ENCODE results near the gene KSR1.

Gene KSR1

DNA sequence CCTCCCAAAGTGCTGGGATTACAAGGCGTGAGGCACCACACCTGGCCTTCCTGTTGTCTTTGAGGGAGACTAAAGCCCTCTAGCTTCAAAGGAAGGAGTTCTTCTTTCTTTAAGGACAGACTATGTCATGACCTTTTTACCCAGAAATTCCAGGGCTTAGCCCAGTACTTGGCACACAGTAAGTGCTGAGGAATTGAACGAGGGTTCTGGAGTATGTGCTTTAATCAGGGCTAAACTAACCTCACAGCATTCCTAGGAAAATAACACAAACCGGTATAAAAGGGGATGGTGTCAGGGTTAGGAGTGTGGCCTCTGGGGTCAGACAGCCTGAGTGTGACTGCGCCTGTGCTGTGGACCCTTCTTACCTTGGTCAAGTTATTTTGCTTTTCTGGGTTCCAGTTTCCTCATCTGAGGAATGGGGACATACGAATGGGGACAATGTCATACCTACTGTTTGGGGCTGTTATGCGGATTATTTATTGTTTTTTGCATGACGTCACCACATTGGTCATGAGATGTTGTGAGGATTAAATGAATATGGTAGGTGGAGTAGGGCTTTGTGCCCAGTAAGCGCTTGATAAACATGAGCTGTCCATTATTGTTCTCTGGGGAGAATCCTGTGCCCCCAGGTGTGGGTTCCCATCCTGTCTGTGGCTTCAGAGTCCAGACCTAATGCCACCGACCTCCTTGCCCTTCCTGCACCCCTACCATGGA, 21.9 kb downstream of the KSR1 start:
- Histone ChIP-seq H3K4me3 (ENCODE audit: low read length in 2 of 2) (no peak overlapping the region), H2BK12ac (ENCODE audit: low read length) (no peak overlapping the region)

GRCh38 chr17:27478901-27479538, 22.8 kb downstream of the KSR1 start:
- Histone ChIP-seq H3K36me3 (replicated peaks in 1 of 2; ENCODE audit: control insufficient read depth in 2 of 2, insufficient read depth in 2 of 2, low read length in 2 of 2) (no peaks in the 10 kb centered on the region), H3K4me1 (ENCODE audit: control insufficient read depth in 2 of 2, insufficient read depth in 1 of 2, low read depth in 1 of 2, low read length in 2 of 2) (peaks cover 0 to 2% of the 10 kb centered on the region in 2 donors)

More for the DNA sequence above, 21.9 kb downstream of the KSR1 start:
- Histone ChIP-seq H3K27me3 (ENCODE audit: control insufficient read depth in 3 of 3, insufficient read depth in 3 of 3, low read depth in 1 of 3, low read length in 3 of 3) (no peaks in the 10 kb centered on the region), H3K4ac (ENCODE audit: low read length) (no peak overlapping the region), H3K36me3 (replicated peaks in 1 of 2; ENCODE audit: control insufficient read depth in 2 of 2, insufficient read depth in 2 of 2, low read length in 2 of 2) (no peaks in the 10 kb centered on the region), H2AFZ (ENCODE audit: low read length) (no peak overlapping the region), H3K4me1 (ENCODE audit: control insufficient read depth in 2 of 2, insufficient read depth in 1 of 2, low read depth in 1 of 2, low read length in 2 of 2) (peaks cover 0 to 7% of the 10 kb centered on the region in 2 donors), H3K4me2 (ENCODE audit: insufficient read depth, low read length, poor library complexity, severe bottlenecking) (no peak overlapping the region), H3K23ac (ENCODE audit: low read depth, low read length, poor library complexity) (no peak overlapping the region), H3K9me3 (replicated peaks in 1 of 2; ENCODE audit: control insufficient read depth in 2 of 2, insufficient read depth in 1 of 2, low read depth in 1 of 2, low read length in 2 of 2) (no peaks in the 10 kb centered on the region), H2BK15ac (ENCODE audit: low read length) (no peak overlapping the region), H3K9ac (ENCODE audit: low read depth, low read length, poor library complexity) (no peak overlapping the region), H2BK120ac (ENCODE audit: low read depth, low read length) (no peak overlapping the region), H4K91ac (ENCODE audit: low read depth, low read length, poor library complexity) (no peak overlapping the region), H2AK5ac (ENCODE audit: low read depth, low read length) (no peak overlapping the region), H3K79me1 (ENCODE audit: low read depth, low read length) (peaks cover 6% of the 10 kb centered on the region), H3K14ac (ENCODE audit: low read length) (no peak overlapping the region), H4K8ac (ENCODE audit: low read depth, low read length) (no peak overlapping the region), H2BK5ac (ENCODE audit: low read length) (no peak overlapping the region), H3K27ac (replicated peaks; ENCODE audit: low read length) (no peak overlapping the region), H3K18ac (ENCODE audit: low read length) (no peak overlapping the region)
- WGBS, 2 donors (ENCODE audit: extremely low coverage in 2 of 2, insufficient read length in 2 of 2, insufficient replicate concordance in 1 of 2) = no CpG with 5 or more reads among the region's 9 CpGs
- DNase-seq (ENCODE audit: low spot score) = no peak

GRCh38 chr17:27479838-27480237, 23.6 kb downstream of the KSR1 start:
- no peak overlapping the region for H3K14ac ChIP-seq (ENCODE audit: low read length)
- no CpG with 5 or more reads among the region's 3 CpGs for WGBS, 2 donors (ENCODE audit: extremely low coverage in 2 of 2, insufficient read length in 2 of 2, insufficient replicate concordance in 1 of 2)
- H2AFZ ChIP-seq (ENCODE audit: low read length) = no peak overlapping the region
- no peak overlapping the region for H3K4me2 ChIP-seq (ENCODE audit: insufficient read depth, low read length, poor library complexity, severe bottlenecking)
- H2BK120ac ChIP-seq (ENCODE audit: low read depth, low read length) = no peak overlapping the region
- peak overlapping the region; percentile 11 for H3K23ac ChIP-seq (ENCODE audit: low read depth, low read length, poor library complexity)
- no peak overlapping the region for H3K9ac ChIP-seq (ENCODE audit: low read depth, low read length, poor library complexity)
- H4K91ac ChIP-seq (ENCODE audit: low read depth, low read length, poor library complexity) = no peak overlapping the region
- no peak overlapping the region for H2AK5ac ChIP-seq (ENCODE audit: low read depth, low read length)
- no peak overlapping the region for H2BK12ac ChIP-seq (ENCODE audit: low read length)
- H3K18ac ChIP-seq (ENCODE audit: low read length) = peak overlapping the region; percentile 51
- H3K27ac ChIP-seq (replicated peaks; ENCODE audit: low read length) = no peak overlapping the region
- no peaks in the 10 kb centered on the region for H3K9me3 ChIP-seq (replicated peaks in 1 of 2; ENCODE audit: control insufficient read depth in 2 of 2, insufficient read depth in 1 of 2, low read depth in 1 of 2, low read length in 2 of 2)
- H3K79me1 ChIP-seq (ENCODE audit: low read depth, low read length) = peaks cover 6% of the 10 kb centered on the region
- H3K4me1 ChIP-seq (ENCODE audit: control insufficient read depth in 2 of 2, insufficient read depth in 1 of 2, low read depth in 1 of 2, low read length in 2 of 2) = peaks cover 0 to 2% of the 10 kb centered on the region in 2 donors
- no peaks in the 10 kb centered on the region for H3K36me3 ChIP-seq (replicated peaks in 1 of 2; ENCODE audit: control insufficient read depth in 2 of 2, insufficient read depth in 2 of 2, low read length in 2 of 2)
- no peak overlapping the region for H4K8ac ChIP-seq (ENCODE audit: low read depth, low read length)
- no peak overlapping the region for H3K4me3 ChIP-seq (ENCODE audit: low read length in 2 of 2)
- H3K4ac ChIP-seq (ENCODE audit: low read length) = no peak overlapping the region
- H3K27me3 ChIP-seq (ENCODE audit: control insufficient read depth in 3 of 3, insufficient read depth in 3 of 3, low read depth in 1 of 3, low read length in 3 of 3) = no peaks in the 10 kb centered on the region
- DNase-seq (ENCODE audit: low spot score) = no peak
- no peak overlapping the region for H2BK5ac ChIP-seq (ENCODE audit: low read length)
- H2BK15ac ChIP-seq (ENCODE audit: low read length) = no peak overlapping the region

More at GRCh38 chr17:27478901-27479538, 22.8 kb downstream of the KSR1 start:
- H2BK120ac ChIP-seq (ENCODE audit: low read depth, low read length) = peak overlapping the region; percentile 42
- H3K4ac ChIP-seq (ENCODE audit: low read length) = no peak overlapping the region
- no peaks in the 10 kb centered on the region for H3K27me3 ChIP-seq (ENCODE audit: control insufficient read depth in 3 of 3, insufficient read depth in 3 of 3, low read depth in 1 of 3, low read length in 3 of 3)
- DNase-seq (ENCODE audit: low spot score) = no peak
- no peak overlapping the region for H2BK15ac ChIP-seq (ENCODE audit: low read length)
- H4K8ac ChIP-seq (ENCODE audit: low read depth, low read length) = no peak overlapping the region
- H3K4me2 ChIP-seq (ENCODE audit: insufficient read depth, low read length, poor library complexity, severe bottlenecking) = no peak overlapping the region
- no peak overlapping the region for H2AFZ ChIP-seq (ENCODE audit: low read length)
- no peaks in the 10 kb centered on the region for H3K9me3 ChIP-seq (replicated peaks in 1 of 2; ENCODE audit: control insufficient read depth in 2 of 2, insufficient read depth in 1 of 2, low read depth in 1 of 2, low read length in 2 of 2)
- H3K79me1 ChIP-seq (ENCODE audit: low read depth, low read length) = peaks cover 6% of the 10 kb centered on the region
- no peak overlapping the region for H2BK5ac ChIP-seq (ENCODE audit: low read length)
- peak overlapping the region; percentile 1 for H3K9ac ChIP-seq (ENCODE audit: low read depth, low read length, poor library complexity)
- H3K18ac ChIP-seq (ENCODE audit: low read length) = no peak overlapping the region
- H3K4me3 ChIP-seq (ENCODE audit: low read length in 2 of 2) = no peak overlapping the region
- no peak overlapping the region for H3K14ac ChIP-seq (ENCODE audit: low read length)
- no peak overlapping the region for H4K91ac ChIP-seq (ENCODE audit: low read depth, low read length, poor library complexity)
- H3K27ac ChIP-seq (replicated peaks; ENCODE audit: low read length) = no peak overlapping the region
- H2AK5ac ChIP-seq (ENCODE audit: low read depth, low read length) = no peak overlapping the region
- no peak overlapping the region for H2BK12ac ChIP-seq (ENCODE audit: low read length)
- H3K23ac ChIP-seq (ENCODE audit: low read depth, low read length, poor library complexity) = peak overlapping the region; percentile 65
- no CpG with 5 or more reads among the region's 10 CpGs for WGBS, 2 donors (ENCODE audit: extremely low coverage in 2 of 2, insufficient read length in 2 of 2, insufficient replicate concordance in 1 of 2)

GRCh38 chr17:27480699-27481098, 24.5 kb downstream of the KSR1 start:
- H3K4me2 ChIP-seq (ENCODE audit: insufficient read depth, low read length, poor library complexity, severe bottlenecking) = no peak overlapping the region
- H2BK15ac ChIP-seq (ENCODE audit: low read length) = no peak overlapping the region
- no peak overlapping the region for H3K27ac ChIP-seq (replicated peaks; ENCODE audit: low read length)
- no peak overlapping the region for H3K14ac ChIP-seq (ENCODE audit: low read length)
- H4K8ac ChIP-seq (ENCODE audit: low read depth, low read length) = no peak overlapping the region
- no peaks in the 10 kb centered on the region for H3K27me3 ChIP-seq (ENCODE audit: control insufficient read depth in 3 of 3, insufficient read depth in 3 of 3, low read depth in 1 of 3, low read length in 3 of 3)
- H2AK5ac ChIP-seq (ENCODE audit: low read depth, low read length) = no peak overlapping the region
- H3K36me3 ChIP-seq (replicated peaks in 1 of 2; ENCODE audit: control insufficient read depth in 2 of 2, insufficient read depth in 2 of 2, low read length in 2 of 2) = no peaks in the 10 kb centered on the region
- H4K91ac ChIP-seq (ENCODE audit: low read depth, low read length, poor library complexity) = no peak overlapping the region
- no peak overlapping the region for H3K23ac ChIP-seq (ENCODE audit: low read depth, low read length, poor library complexity)
- no peak overlapping the region for H3K4me3 ChIP-seq (ENCODE audit: low read length in 2 of 2)
- H3K9ac ChIP-seq (ENCODE audit: low read depth, low read length, poor library complexity) = no peak overlapping the region
- no peaks in the 10 kb centered on the region for H3K9me3 ChIP-seq (replicated peaks in 1 of 2; ENCODE audit: control insufficient read depth in 2 of 2, insufficient read depth in 1 of 2, low read depth in 1 of 2, low read length in 2 of 2)
- no CpG with 5 or more reads among the region's 4 CpGs for WGBS, 2 donors (ENCODE audit: extremely low coverage in 2 of 2, insufficient read length in 2 of 2, insufficient replicate concordance in 1 of 2)
- H3K18ac ChIP-seq (ENCODE audit: low read length) = no peak overlapping the region
- H3K4me1 ChIP-seq (ENCODE audit: control insufficient read depth in 2 of 2, insufficient read depth in 1 of 2, low read depth in 1 of 2, low read length in 2 of 2) = peaks cover 0 to 7% of the 10 kb centered on the region in 2 donors
- DNase-seq (ENCODE audit: low spot score) = no peak
- peaks cover 6% of the 10 kb centered on the region for H3K79me1 ChIP-seq (ENCODE audit: low read depth, low read length)
- H2BK120ac ChIP-seq (ENCODE audit: low read depth, low read length) = no peak overlapping the region
- no peak overlapping the region for H2AFZ ChIP-seq (ENCODE audit: low read length)
- H3K4ac ChIP-seq (ENCODE audit: low read length) = no peak overlapping the region
- H2BK12ac ChIP-seq (ENCODE audit: low read length) = no peak overlapping the region
- no peak overlapping the region for H2BK5ac ChIP-seq (ENCODE audit: low read length)
